Measurements from ENCODE around the gene EXOC6B.

Gene EXOC6B

DNA sequence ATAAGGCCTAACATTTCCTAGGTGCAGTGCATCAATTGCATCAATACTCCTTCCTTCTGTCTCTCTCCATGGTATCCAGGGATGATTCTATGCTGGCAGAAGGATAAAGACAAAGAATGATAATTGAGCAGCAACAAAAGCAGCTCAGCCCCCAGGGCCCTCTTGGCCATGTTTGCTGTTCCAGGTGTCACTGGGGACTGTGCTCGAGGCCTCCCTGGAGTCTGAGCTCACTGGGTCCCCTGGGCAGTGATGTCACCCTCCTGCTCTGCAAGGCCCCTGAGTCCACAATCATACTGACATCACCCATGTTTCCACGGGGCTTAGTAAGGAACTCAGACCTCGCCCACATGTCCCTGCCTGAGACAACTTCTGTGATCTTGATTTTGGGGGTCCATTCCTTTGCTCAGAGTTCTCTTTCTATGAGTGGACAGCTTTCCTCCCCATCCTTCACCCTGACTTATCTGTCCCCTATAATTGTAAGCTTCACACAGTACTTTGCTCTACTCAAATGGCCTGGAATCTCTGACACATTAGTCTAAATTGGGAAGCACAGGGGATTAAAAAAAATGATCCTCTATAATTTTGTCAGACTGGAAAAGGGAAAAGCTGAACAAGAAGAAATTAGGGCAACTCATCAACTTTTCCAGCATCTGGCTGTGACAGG lies 15.8 kb upstream of the EXOC6B start:
- no peak for ATAC-seq (replicated peaks)
- H3K9me3 Mint-ChIP-seq: no peaks in the 10 kb centered on the region
- H3K36me3 Mint-ChIP-seq: no peaks in the 10 kb centered on the region
- H3K4me3 Mint-ChIP-seq: no peak overlapping the region
- peaks cover 25 to 28% of the 10 kb centered on the region in 2 donors for H3K27me3 Mint-ChIP-seq
- H3K4me1 Mint-ChIP-seq: no peaks in the 10 kb centered on the region
- no peak overlapping the region for H3K27ac Mint-ChIP-seq
- DNase-seq: no peak

GRCh38 chr2:72840066-72840465 lies 14.2 kb upstream of the EXOC6B start:
- no peak for ATAC-seq (replicated peaks)
- no peak overlapping the region for H3K4me3 Mint-ChIP-seq
- H3K27ac Mint-ChIP-seq: no peak overlapping the region
- H3K4me1 Mint-ChIP-seq: no peaks in the 10 kb centered on the region
- no peaks in the 10 kb centered on the region for H3K36me3 Mint-ChIP-seq
- H3K9me3 Mint-ChIP-seq: no peaks in the 10 kb centered on the region
- no peak for DNase-seq
- H3K27me3 Mint-ChIP-seq: peaks cover 32 to 35% of the 10 kb centered on the region in 2 donors

- H3K4me3 Mint-ChIP-seq: no peak overlapping the region
- ATAC-seq (replicated peaks) (no peak), DNase-seq (no peak)
- no peaks in the 10 kb centered on the region for H3K9me3 Mint-ChIP-seq
- no peaks in the 10 kb centered on the region for H3K4me1 Mint-ChIP-seq
- no peaks in the 10 kb centered on the region for H3K36me3 Mint-ChIP-seq
- no peak overlapping the region for H3K27ac Mint-ChIP-seq
- H3K27me3 Mint-ChIP-seq: peaks cover 30 to 38% of the 10 kb centered on the region in 2 donors
These were observed 11.3 kb upstream of the EXOC6B start for GRCh38 chr2:72837171-72837570.

DNA sequence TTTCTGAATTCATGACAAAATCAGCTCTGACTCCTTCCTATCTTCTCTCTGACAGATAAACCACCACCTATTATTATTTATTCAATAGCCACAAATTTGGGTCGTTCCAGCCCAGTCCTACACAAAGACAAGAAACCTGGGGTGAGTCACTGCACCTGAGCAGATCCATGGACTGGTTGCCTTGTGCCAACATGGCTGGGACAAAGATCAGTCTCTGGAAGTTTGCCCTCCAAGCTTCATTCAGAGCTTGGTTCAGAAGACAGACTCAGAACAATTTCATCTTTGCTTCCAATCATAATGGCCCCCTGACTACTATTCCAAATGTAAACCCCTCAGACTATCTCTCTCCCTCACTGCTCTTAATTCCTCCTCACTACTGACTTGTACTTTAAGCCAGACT lies 9.6 kb upstream of the EXOC6B start:
- ATAC-seq (replicated peaks): no peak
- Mint-ChIP-seq H3K4me1 (no peaks in the 10 kb centered on the region), H3K27me3 (peaks cover 24 to 33% of the 10 kb centered on the region in 2 donors), H3K36me3 (no peaks in the 10 kb centered on the region), H3K4me3 (no peak overlapping the region), H3K9me3 (no peaks in the 10 kb centered on the region), H3K27ac (no peak overlapping the region)
- DNase-seq: no peak

DNA sequence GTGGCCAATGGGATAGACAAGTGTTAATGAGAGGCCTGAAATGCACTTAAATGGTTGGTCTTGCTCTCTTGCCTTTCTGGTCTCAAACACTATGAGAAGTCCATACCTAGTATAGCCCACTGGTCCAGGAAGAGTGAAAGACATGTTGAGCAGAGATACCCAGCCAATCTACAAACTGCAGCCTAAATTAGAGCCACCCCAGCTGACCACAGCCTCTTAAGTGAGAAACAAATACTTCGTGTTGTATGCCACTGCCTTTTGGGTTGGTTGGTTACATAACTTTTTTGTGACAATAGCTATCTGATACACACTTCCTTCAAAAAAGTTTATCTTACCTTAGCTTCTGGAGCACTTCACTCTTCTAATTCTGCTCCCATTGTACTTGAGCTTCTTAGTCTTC lies 8.8 kb upstream of the EXOC6B start:
- Mint-ChIP-seq H3K9me3 (no peaks in the 10 kb centered on the region), H3K27ac (no peak overlapping the region), H3K27me3 (peaks cover 18 to 34% of the 10 kb centered on the region in 2 donors), H3K4me1 (peaks cover 0 to 1% of the 10 kb centered on the region in 2 donors), H3K36me3 (no peaks in the 10 kb centered on the region), H3K4me3 (no peak overlapping the region)
- DNase-seq: no peak
- no peak for ATAC-seq (replicated peaks)

DNA sequence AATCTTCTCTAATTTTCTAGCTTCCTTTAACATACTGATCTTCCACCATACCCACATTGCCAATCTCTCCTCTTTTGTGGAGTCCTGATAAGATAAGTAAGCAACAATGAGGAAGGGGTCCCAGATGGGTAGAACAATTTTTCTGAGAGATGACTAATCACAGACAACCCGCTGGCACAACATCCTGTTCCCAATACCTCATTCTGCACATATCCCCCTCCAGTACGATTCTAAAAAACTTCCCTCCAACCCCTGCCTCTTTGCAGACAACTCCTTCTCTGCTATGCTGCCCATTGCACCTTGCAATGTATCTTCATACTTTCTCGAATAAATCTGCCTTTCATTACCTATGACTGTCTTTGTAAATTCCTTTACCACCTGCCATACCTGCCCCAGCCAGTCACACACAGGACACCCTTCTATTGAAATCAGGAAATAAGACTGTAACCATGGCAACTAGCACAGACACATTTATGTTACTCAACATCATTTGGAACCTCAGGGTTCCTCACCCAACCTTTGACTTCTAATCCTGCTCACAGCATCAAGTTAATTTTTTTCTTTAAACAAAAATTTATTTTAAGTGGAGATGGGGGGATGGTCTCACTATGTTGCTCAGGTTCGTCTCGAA lies 7.4 kb upstream of the EXOC6B start:
- Mint-ChIP-seq H3K27ac (no peak overlapping the region), H3K4me3 (no peak overlapping the region), H3K9me3 (no peaks in the 10 kb centered on the region), H3K27me3 (peaks cover 23 to 34% of the 10 kb centered on the region in 2 donors), H3K4me1 (peaks cover 0 to 1% of the 10 kb centered on the region in 2 donors), H3K36me3 (no peaks in the 10 kb centered on the region)
- ATAC-seq (replicated peaks) (peak in 1 of 2 donors; percentile 43), DNase-seq (no peak)

DNA sequence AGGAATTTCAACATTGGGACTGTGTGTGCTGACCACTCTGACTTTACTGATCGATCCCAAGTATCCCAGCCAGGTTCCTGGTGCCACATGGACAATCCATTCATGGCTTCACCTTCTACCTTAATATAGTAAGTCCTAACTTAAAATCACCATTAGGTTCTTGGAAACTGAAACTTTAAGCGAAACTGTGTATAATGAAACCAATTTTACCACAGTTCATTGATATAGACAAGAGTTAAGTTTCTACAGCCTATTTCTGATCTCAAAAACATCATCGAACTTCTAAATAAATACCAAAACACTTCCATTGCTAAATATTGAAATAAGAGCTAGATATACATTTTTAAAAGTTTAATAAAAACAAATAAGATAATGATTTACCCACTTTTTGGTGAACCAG lies 4.4 kb upstream of the EXOC6B start:
- no peak for ATAC-seq (replicated peaks)
- Mint-ChIP-seq H3K4me1 (peaks cover 4 to 7% of the 10 kb centered on the region in 2 donors), H3K27ac (no peak overlapping the region)

GRCh38 chr2:72828840-72829507 lies 3.1 kb upstream of the EXOC6B start:
- ATAC-seq (replicated peaks): no peak
- Mint-ChIP-seq H3K27me3 (peaks cover 19 to 37% of the 10 kb centered on the region in 2 donors), H3K4me1 (peaks cover 17 to 18% of the 10 kb centered on the region in 2 donors), H3K36me3 (peaks cover 1 to 3% of the 10 kb centered on the region in 2 donors), H3K4me3 (no peak overlapping the region), H3K27ac (no peak overlapping the region), H3K9me3 (no peaks in the 10 kb centered on the region)
- no peak for DNase-seq

More for the DNA sequence above, 4.4 kb upstream of the EXOC6B start:
- no peak overlapping the region for H3K4me3 Mint-ChIP-seq
- peaks cover 0 to 3% of the 10 kb centered on the region in 2 donors for H3K36me3 Mint-ChIP-seq
- no peak for DNase-seq
- no peaks in the 10 kb centered on the region for H3K9me3 Mint-ChIP-seq
- peaks cover 22 to 41% of the 10 kb centered on the region in 2 donors for H3K27me3 Mint-ChIP-seq

DNA sequence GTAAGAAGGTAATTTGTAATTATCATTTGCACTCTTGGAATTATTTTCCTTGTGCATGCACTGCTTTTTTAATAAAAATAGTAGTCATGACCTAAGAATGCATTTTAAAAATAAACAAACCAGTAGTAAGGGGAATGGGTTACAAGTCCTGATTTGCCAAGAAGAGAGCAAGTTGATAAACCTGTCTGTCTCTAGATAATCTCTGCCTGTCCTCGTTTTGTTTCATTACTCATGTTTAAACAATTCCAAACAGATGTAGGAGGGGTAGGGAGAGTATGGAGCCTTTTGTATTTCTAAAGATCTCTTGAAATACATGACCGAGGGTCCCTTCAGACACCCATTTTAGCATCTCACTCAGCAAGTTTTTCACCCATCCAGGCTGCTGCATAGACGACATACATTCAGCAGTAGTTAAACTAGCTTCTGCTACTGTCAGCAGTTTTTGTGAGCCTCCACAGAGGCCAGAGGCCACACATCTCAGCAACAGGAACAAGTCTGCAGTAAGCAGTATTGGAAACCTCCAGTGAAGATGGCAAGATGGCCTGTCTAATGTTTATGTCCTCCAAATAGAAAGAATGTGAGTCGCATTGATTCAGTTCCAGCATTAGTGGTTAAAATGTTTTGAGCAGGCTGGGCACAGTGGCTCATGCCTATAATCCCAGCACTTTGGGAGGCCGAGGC lies 2.3 kb upstream of the EXOC6B start:
- H3K36me3 Mint-ChIP-seq: peaks cover 1 to 3% of the 10 kb centered on the region in 2 donors
- peaks cover 16 to 30% of the 10 kb centered on the region in 2 donors for H3K27me3 Mint-ChIP-seq
- DNase-seq: no peak
- no peak for ATAC-seq (replicated peaks)
- no peaks in the 10 kb centered on the region for H3K9me3 Mint-ChIP-seq
- H3K4me1 Mint-ChIP-seq: peaks cover 20 to 21% of the 10 kb centered on the region in 2 donors
- no peak overlapping the region for H3K27ac Mint-ChIP-seq
- no peak overlapping the region for H3K4me3 Mint-ChIP-seq

DNA sequence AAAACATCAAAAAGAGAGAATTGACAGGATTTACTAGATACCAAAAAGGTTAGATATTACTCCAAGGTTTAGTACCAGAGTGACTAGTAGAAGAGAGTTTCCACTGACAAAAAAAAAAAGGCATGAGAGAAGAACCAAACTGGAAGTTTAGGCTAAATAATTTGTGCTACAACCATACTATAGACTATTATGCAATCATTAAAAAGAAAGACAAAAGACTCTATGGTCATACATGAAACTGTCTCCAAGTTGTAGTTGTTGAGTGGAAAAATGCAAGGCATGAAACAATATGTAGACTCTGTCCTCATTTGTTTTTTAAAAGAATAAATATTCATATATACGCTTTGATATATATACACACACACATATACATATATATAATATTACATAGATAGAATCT lies 1.7 kb upstream of the EXOC6B start:
- ATAC-seq (replicated peaks) (no peak), DNase-seq (no peak)
- Mint-ChIP-seq H3K4me1 (peaks cover 21 to 23% of the 10 kb centered on the region in 2 donors), H3K9me3 (no peaks in the 10 kb centered on the region), H3K4me3 (no peak overlapping the region), H3K27ac (no peak overlapping the region), H3K27me3 (peaks cover 16 to 27% of the 10 kb centered on the region in 2 donors), H3K36me3 (peaks cover 1 to 3% of the 10 kb centered on the region in 2 donors)

GRCh38 chr2:72826156-72826477 lies 284 bp upstream of the EXOC6B start:
- H3K4me1 Mint-ChIP-seq: peaks cover 23 to 32% of the 10 kb centered on the region in 2 donors

DNA sequence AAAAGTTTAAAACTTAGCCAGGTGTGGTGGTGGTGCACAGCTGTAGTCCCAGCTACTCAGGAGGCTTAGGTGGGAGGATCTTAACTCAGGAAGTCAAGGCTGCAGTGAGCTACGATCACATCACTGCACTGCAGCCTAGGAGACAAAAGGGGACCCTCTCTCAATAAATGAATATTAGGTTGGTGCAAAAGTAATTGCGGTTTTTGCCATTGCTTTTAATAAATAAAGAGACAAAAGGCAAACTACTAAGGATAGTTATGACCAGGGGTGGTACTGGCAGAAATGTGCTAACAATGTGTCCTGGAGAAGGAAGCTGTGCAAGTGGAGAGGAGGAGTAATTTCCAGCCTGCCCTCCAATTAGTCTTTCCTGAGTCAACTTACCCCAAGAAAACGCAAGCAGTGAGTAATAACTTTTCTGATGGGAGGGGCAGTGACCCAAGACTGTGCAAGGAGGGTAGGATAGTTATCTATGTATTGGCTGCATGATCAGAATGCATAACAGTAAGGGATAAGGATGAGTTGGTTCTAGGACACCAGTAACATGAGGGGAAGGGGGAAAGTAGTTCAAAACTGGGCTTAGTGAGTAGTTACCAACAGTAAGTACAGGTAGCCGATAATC lies 1.5 kb downstream of the EXOC6B start:
- ATAC-seq (replicated peaks) (no peak), DNase-seq (no peak)
- Mint-ChIP-seq H3K9me3 (peaks cover 0 to 2% of the 10 kb centered on the region in 2 donors), H3K27me3 (peaks cover 11 to 15% of the 10 kb centered on the region in 2 donors), H3K4me3 (peak overlapping the region; percentile 91 to 92), H3K27ac (no peak overlapping the region), H3K36me3 (peaks cover 6 to 8% of the 10 kb centered on the region in 2 donors), H3K4me1 (peaks cover 21 to 32% of the 10 kb centered on the region in 2 donors)

More at GRCh38 chr2:72826156-72826477, 284 bp upstream of the EXOC6B start:
- peaks cover 16 to 22% of the 10 kb centered on the region in 2 donors for H3K27me3 Mint-ChIP-seq
- H3K9me3 Mint-ChIP-seq: no peaks in the 10 kb centered on the region
- H3K27ac Mint-ChIP-seq: peak overlapping the region; percentile 96
- peak overlapping the region; percentile 92 to 98 for H3K4me3 Mint-ChIP-seq
- peaks cover 4 to 5% of the 10 kb centered on the region in 2 donors for H3K36me3 Mint-ChIP-seq
- no peak for DNase-seq
- no peak for ATAC-seq (replicated peaks)

GRCh38 chr2:72822794-72823193 lies 3.0 kb downstream of the EXOC6B start:
- ATAC-seq (replicated peaks) (no peak), DNase-seq (no peak)
- Mint-ChIP-seq H3K9me3 (peaks cover 0 to 2% of the 10 kb centered on the region in 2 donors), H3K4me3 (no peak overlapping the region), H3K4me1 (peaks cover 21 to 32% of the 10 kb centered on the region in 2 donors), H3K27me3 (peaks cover 7 to 15% of the 10 kb centered on the region in 2 donors), H3K27ac (no peak overlapping the region), H3K36me3 (peaks cover 8 to 10% of the 10 kb centered on the region in 2 donors)

- DNase-seq: no peak
- ATAC-seq (replicated peaks): no peak
- no peak overlapping the region for H3K27ac Mint-ChIP-seq
- peaks cover 0 to 2% of the 10 kb centered on the region in 2 donors for H3K9me3 Mint-ChIP-seq
- peaks cover 8 to 10% of the 10 kb centered on the region in 2 donors for H3K36me3 Mint-ChIP-seq
- H3K4me3 Mint-ChIP-seq: no peak overlapping the region
- peaks cover 21 to 32% of the 10 kb centered on the region in 2 donors for H3K4me1 Mint-ChIP-seq
- H3K27me3 Mint-ChIP-seq: peaks cover 7 to 9% of the 10 kb centered on the region in 2 donors
These were observed 3.9 kb downstream of the EXOC6B start for GRCh38 chr2:72821983-72822382.
